ENCODE results near the gene PSG3.
"Not testable (repeated sequence)": the region's sequence is repeated elsewhere in the genome, so short reads cannot be mapped to it uniquely, and the experiment has no call there.

PSG3 gene

DNA sequence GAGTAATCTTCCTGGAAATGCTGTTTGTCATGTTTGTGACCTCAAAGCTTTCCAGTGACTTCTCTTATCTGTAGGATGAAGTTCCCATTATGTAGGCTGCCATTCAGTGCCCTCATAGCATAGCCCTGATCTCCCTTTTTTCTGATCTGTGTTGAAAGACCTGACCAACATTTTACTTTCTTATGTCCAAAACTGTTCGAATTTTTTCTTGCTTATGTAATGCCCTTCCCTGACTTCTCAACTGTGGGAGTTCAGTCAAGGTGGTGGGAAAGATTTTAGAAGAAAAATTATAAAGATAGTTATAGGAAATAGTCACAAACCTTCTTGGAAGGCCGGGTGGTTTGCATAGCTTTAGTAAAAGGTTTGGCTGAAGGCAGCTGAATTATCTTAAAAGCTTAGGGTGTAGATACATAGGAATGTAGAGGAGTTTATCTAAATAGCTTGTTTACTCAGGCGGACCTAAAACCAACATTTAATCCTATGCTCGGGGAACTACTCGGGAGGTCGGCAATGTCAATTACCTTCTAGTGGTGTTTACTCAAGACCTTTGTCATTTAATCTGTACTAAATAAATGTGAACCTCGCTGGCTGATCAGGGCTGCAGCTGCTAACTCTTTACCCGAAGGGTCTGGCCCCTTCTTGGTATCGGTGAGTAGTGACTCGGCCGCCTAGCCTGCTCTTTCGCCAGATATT, 44.3 kb downstream of the PSG3 start:
- no peak for DNase-seq (ENCODE audit: low read depth in 3 of 3)

GRCh38 chr19:42693760-42694350, 46.4 kb downstream of the PSG3 start:
- DNase-seq (ENCODE audit: low read depth in 3 of 3): no peak

- DNase-seq (ENCODE audit: low read depth in 3 of 3): no peak
Measured at GRCh38 chr19:42683917-42684513, 56.3 kb downstream of the PSG3 start.

GRCh38 chr19:42676326-42676725, 64.0 kb downstream of the PSG3 start:
- not testable (repeated sequence) for DNase-seq (ENCODE audit: low read depth in 3 of 3)

DNA sequence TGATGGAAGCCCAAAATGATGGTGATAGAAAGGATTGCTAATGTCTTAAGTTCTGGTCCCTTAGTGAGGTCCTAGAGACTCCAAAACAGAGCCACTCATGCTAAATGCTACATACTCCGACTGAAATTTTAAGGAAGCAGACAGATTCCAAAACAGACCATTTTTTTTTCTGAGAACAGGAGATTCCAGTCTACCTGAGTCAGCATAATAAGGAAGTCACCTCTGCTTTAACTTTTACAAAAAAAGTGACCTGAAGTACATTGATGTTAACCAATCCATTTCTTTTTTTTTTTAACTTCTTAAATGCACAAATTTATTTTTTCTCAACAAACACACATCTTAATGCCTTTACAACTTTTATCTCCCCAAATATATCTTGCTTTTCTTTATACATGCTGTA, 65.7 kb downstream of the PSG3 start:
- DNase-seq (ENCODE audit: low read depth in 3 of 3): not testable (repeated sequence)
